NT2/D1 (cell line): Measurements from ENCODE around the gene KDM4F.

Source experiments
- DNase-seq: peaks from one replicate; pipeline ENCODE4 v3.0.0-alpha.2; 2011; ENCODE audit warnings: low read depth, low spot score
- H3K27me3 ChIP-seq: 2 replicates; pipeline ENCODE4 v1.6.0; 2011; ENCODE audit warnings: mild to moderate bottlenecking; ENCODE audit not compliant: insufficient read length, insufficient read depth
- H3K36me3 ChIP-seq: 2 replicates; pipeline ENCODE4 v1.6.1; 2011; ENCODE audit warnings: mild to moderate bottlenecking, low read length, mixed read lengths; ENCODE audit not compliant: insufficient read depth, insufficient read length
- H3K4me1 ChIP-seq: 2 replicates; pipeline ENCODE4 v1.5.1; 2011; ENCODE audit not compliant: insufficient read depth, insufficient read length
- H3K4me3 ChIP-seq: 2 replicates; pipeline ENCODE4 v1.5.1; 2011; ENCODE audit warnings: low read depth; ENCODE audit not compliant: insufficient read length
- H3K9ac ChIP-seq: 2 replicates; pipeline ENCODE4 v1.6.0; 2011; ENCODE audit warnings: low read depth; ENCODE audit not compliant: insufficient read length
- H3K9me3 ChIP-seq: 2 replicates; pipeline ENCODE4 v1.5.1; 2011; ENCODE audit warnings: mild to moderate bottlenecking, low read length; ENCODE audit not compliant: insufficient read depth
- SUZ12 ChIP-seq: IDR thresholded peaks from 2 replicates; pipeline ENCODE4 v1.6.1; 2011; ENCODE audit not compliant: insufficient read length, insufficient read depth; ENCODE audit errors: extremely low read depth
- YY1 ChIP-seq: IDR thresholded peaks from 2 replicates; pipeline ENCODE4 v1.6.1; 2011; ENCODE audit not compliant: insufficient read length, insufficient read depth
- ZNF274 ChIP-seq: IDR thresholded peaks from 2 replicates; pipeline ENCODE4 v1.6.1; 2011; ENCODE audit warnings: mild to moderate bottlenecking, low read depth, low read length

KDM4F gene

DNA sequence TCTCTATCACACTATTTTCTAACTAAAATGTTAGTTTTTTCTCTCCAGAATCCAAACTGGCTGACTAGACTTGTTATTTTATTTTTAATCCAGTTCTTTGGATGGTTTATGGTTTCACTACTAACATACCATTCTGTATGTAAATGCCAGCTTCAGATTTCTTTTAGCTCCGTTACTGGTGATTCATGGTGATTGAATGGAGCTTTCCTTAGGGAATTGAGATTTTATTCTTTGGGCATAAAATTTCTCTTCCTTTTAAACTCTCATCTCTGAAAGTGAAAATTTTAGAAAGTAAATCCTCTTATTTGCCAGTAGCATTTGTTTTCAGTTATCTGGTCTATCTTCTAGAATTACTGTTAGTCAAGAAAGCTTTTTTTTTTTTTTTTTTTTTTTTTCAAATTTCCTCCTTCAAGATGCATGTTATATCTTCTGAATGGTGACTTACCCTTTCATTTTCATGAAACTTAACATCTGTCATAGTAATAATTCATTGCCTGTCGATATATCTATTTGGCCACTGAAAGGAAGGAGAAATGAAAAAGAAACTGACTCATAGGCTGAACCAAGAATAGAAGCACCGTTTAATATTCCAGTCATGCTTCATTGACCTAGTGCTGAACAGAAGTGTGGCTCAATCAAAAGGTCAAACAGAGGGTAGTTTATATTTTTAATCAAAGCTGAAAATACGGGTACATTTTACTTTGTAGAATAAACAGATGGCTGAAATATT, 46.8 kb downstream of the KDM4F start:
- TF ChIP-seq SUZ12 (no peak), ZNF274 (no peak), YY1 (no peak)
- Histone ChIP-seq H3K27me3 (peaks cover 7% of the 10 kb centered on the region), H3K4me3 (no peak overlapping the region), H3K9ac (no peak overlapping the region), H3K9me3 (no peaks in the 10 kb centered on the region), H3K4me1 (peaks cover 3% of the 10 kb centered on the region), H3K36me3 (peaks cover 3% of the 10 kb centered on the region)
- DNase-seq: no peak

DNA sequence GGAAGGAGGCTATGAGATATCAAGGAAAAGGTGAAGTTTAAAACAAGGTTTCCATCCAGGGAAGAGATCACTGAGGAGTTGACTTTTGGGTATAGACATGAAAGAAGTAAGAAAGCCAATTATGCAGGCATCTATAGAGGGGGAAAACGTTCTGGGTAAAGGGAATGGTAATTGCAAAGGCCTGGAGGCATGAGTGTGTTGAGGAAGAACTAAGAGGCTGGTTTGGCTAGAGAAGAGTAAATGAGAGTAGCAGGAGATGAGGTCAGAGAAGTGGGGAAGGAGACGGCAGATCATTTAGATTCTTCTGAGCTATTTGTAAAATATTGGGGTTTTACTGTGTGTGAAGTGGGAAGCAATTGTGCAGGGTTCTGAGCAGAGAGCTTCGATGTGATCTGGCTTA, 48.0 kb downstream of the KDM4F start:
- Histone ChIP-seq H3K27me3 (no peaks in the 10 kb centered on the region), H3K4me1 (peaks cover 3% of the 10 kb centered on the region), H3K9me3 (no peaks in the 10 kb centered on the region), H3K36me3 (no peaks in the 10 kb centered on the region), H3K4me3 (no peak overlapping the region), H3K9ac (no peak overlapping the region)
- TF ChIP-seq SUZ12: no peak
- TF ChIP-seq YY1: no peak
- no peak for DNase-seq

DNA sequence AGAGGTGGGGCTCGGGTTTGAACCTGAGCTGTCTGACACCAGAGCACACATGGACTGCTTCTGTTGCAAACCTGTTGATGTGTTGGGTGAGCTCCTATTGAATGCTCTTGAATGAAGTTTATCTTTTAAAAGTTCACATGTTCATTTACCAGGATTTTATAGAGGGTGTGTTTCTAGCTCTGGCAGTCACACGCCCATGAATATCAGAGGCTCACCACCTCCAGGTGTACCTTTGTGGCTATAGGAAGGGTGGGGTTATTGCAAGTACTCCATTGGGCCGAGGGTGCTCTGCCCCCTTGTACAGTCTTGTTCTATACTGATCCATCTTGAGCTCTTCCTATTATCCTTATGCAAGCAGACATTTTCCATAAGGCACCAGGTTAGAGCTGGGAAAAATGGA, 49.6 kb downstream of the KDM4F start:
- no peaks in the 10 kb centered on the region for H3K27me3 ChIP-seq
- H3K9me3 ChIP-seq: no peaks in the 10 kb centered on the region
- H3K9ac ChIP-seq: no peak overlapping the region
- no peak for TF ChIP-seq ZNF274
- TF ChIP-seq SUZ12: no peak
- no peak for TF ChIP-seq YY1
- no peaks in the 10 kb centered on the region for H3K4me1 ChIP-seq
- DNase-seq: no peak
- H3K4me3 ChIP-seq: no peak overlapping the region
- no peaks in the 10 kb centered on the region for H3K36me3 ChIP-seq

DNA sequence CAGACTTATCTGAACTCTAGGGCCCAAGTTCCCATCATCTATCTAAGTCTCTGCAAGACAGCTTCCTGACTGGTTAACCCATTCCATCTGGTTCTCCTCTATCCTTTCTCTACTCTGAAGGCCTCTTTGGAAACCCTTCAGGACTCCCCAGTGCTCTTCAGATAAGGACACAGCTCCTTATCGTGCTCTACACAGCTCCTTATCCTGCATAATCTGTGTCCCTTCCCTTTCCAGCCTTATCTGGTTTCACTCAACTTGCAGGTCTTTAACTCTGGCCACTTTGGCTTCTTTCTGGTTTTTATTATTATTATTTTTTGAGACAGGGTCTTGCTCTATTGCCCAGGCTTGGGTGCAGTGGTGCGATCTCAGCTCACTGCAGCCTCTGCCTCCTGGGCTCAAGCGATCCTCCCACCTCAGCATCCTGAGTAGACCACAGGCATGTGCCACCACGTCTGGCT, 51.0 kb downstream of the KDM4F start:
- TF ChIP-seq SUZ12 (no peak), ZNF274 (no peak), YY1 (no peak)
- Histone ChIP-seq H3K36me3 (no peaks in the 10 kb centered on the region), H3K27me3 (no peaks in the 10 kb centered on the region), H3K4me1 (no peaks in the 10 kb centered on the region), H3K4me3 (no peak overlapping the region), H3K9me3 (no peaks in the 10 kb centered on the region), H3K9ac (no peak overlapping the region)
- no peak for DNase-seq
